Kidney epithelial cell (primary cell): ENCODE measurements around the gene PLA2G4A. TPM values are rescaled to one million over a fixed set of nuclear protein-coding genes. Genes with fewer than 3 reads are reported as not detected.

Experiments used
- DNase-seq: peaks from one replicate; pipeline ENCODE4 v3.0.0-alpha.2; 2010; ENCODE audit warnings: low read depth
- H3K27me3 ChIP-seq: 2 replicates; pipeline ENCODE4 v1.6.0; 2011; ENCODE audit warnings: low read length; ENCODE audit not compliant: control insufficient read depth, insufficient read depth
- H3K36me3 ChIP-seq: 2 replicates; pipeline ENCODE4 v1.5.1; 2011; ENCODE audit warnings: low read length; ENCODE audit not compliant: control insufficient read depth, insufficient read depth
- H3K4me3 ChIP-seq: 2 replicates; pipeline ENCODE4 v1.5.1; 2011; ENCODE audit warnings: low read depth, mild to moderate bottlenecking, control low read depth, low read length
- CTCF ChIP-seq: IDR thresholded peaks from 2 replicates; pipeline ENCODE4 v1.5.1; 2011; ENCODE audit warnings: mild to moderate bottlenecking, moderate library complexity, low read length, control low read depth, inconsistent platforms; ENCODE audit not compliant: insufficient read depth, poor library complexity, severe bottlenecking
- total RNA-seq: library from RNA; depleted of rRNA; stranded (reverse); fragments of >200 nt; gene quantifications from 2 replicates; pipeline ENCODE4 v1.2.3, GENCODE V29; 2015

Gene PLA2G4A
- total RNA-seq, 1 donor from 2014 or later, result 0.71 TPM

GRCh38 chr1:186843226-186843625, 14.5 kb downstream of the PLA2G4A start:
- no peak for TF ChIP-seq CTCF
- no peaks in the 10 kb centered on the region for H3K36me3 ChIP-seq
- H3K27me3 ChIP-seq, result no peaks in the 10 kb centered on the region
- DNase-seq, result no peak
- no peak overlapping the region for H3K4me3 ChIP-seq

- no peak for TF ChIP-seq CTCF
Measured at GRCh38 chr1:186843931-186844330, 15.2 kb downstream of the PLA2G4A start.

GRCh38 chr1:186845576-186846210, 16.9 kb downstream of the PLA2G4A start:
- Histone ChIP-seq H3K27me3 (no peaks in the 10 kb centered on the region), H3K36me3 (no peaks in the 10 kb centered on the region), H3K4me3 (no peak overlapping the region)
- no peak for DNase-seq
- TF ChIP-seq CTCF, result no peak

More at GRCh38 chr1:186843931-186844330, 15.2 kb downstream of the PLA2G4A start:
- DNase-seq, result no peak
- no peak overlapping the region for H3K4me3 ChIP-seq
- no peaks in the 10 kb centered on the region for H3K27me3 ChIP-seq
- no peaks in the 10 kb centered on the region for H3K36me3 ChIP-seq

- Histone ChIP-seq H3K4me3 (no peak overlapping the region), H3K36me3 (no peaks in the 10 kb centered on the region), H3K27me3 (no peaks in the 10 kb centered on the region)
- DNase-seq, result no peak
- TF ChIP-seq CTCF, result no peak
Measured at GRCh38 chr1:186848509-186849130, 19.9 kb downstream of the PLA2G4A start.

GRCh38 chr1:186849271-186849671, 20.5 kb downstream of the PLA2G4A start:
- DNase-seq, result no peak
- TF ChIP-seq CTCF, result no peak
- H3K36me3 ChIP-seq, result no peaks in the 10 kb centered on the region
- no peak overlapping the region for H3K4me3 ChIP-seq
- no peaks in the 10 kb centered on the region for H3K27me3 ChIP-seq

- Histone ChIP-seq H3K4me3 (no peak overlapping the region), H3K27me3 (no peaks in the 10 kb centered on the region), H3K36me3 (no peaks in the 10 kb centered on the region)
- no peak for DNase-seq
- no peak for TF ChIP-seq CTCF
Measured at GRCh38 chr1:186849826-186850225, 21.1 kb downstream of the PLA2G4A start.
